ENCODE results near the gene PLA2G4D. TPM values are rescaled to one million over a fixed set of nuclear protein-coding genes. Genes with fewer than 3 reads are reported as not detected.
"Not testable (repeated sequence)": the region's sequence is repeated elsewhere in the genome, so short reads cannot be mapped to it uniquely, and the experiment has no call there.

The PLA2G4D gene
- total RNA-seq, 1 donor from 2014 or later: 1.5 TPM

- no peak for ATAC-seq
Observed at GRCh38 chr15:42128476-42128875, 34.1 kb upstream of the PLA2G4D start.

DNA sequence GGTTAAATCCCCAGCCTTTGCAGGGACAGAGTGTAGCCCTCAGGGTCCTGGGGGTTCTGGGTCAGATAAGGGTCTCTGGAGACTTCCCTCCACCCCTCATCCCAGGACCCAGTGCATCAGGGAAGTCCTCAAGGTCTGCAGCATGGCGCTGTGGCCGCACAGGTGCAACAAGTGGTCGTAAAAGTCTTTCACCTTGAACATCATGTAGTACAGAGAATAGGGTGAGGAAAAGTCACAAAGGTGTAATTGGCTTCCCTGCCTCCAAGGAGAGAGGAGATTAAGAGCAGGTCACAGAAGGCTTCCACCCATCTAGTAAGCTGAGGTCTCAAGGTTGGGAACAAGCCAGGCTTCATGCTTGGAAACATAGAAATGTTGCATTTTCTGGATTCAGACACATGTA lies 29.2 kb upstream of the PLA2G4D start:
- no peak for ATAC-seq

- peak; percentile 55 for ATAC-seq
Observed at GRCh38 chr15:42121682-42122081, 27.3 kb upstream of the PLA2G4D start.

GRCh38 chr15:42121021-42121420 lies 26.7 kb upstream of the PLA2G4D start:
- no peak for ATAC-seq

DNA sequence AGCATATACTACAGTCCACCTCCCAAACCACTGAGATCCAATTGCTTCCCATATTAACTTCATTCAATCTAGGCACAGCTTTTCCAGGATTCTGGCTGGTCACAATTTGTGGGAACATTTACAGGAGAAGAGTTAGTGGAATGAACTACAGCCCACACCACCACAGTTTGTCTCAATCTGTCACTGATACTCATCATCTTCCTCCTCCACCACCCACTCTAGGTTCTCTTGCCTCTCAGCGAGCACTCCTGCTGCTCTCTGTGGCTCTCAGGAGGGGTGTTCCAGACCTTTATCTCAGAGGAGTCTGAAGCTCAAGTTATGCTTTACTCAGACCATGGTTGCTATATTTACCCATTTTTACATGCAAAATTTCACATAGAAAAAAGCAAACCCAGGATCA lies 25.9 kb upstream of the PLA2G4D start:
- no peak for ATAC-seq

GRCh38 chr15:42119446-42119760 lies 25.0 kb upstream of the PLA2G4D start:
- peak; percentile 3 for ATAC-seq

DNA sequence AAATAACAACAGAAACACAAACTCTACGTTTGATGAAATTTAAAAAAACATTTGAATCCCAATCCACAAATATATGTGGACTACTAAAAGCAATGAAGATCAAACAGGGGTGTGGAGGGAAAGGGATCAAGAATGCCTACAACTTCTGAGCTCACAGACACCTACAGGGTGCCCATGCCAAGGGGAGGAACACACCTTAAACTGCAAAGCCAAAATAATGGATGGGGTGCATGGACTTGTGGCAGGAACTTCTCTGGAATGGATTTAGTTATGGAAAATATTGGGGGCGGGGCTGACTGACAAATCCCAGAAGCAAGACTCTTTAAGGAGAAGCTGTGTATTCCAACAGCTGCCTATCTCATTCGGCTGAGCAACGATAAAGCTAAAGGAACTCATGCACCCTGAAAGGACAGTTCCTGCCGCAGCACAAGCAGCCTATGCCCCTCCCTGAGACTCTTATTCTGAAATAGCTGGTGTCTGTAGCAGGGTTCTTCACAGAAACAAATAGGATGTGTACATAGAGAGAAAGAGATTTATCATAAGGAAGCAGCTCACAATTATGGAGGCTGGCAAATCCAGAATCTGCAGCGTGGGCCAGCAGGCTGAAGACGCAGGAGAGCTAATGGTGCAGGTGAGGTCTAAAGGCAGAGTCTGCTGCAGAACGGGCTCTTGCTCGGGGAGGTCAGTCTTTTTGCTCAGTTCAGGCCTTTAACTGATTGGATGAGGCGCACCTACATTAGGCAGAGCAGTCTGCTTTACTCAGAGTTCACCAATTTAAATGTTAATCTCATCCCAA lies 24.5 kb upstream of the PLA2G4D start:
- ATAC-seq: peak; percentile 79

DNA sequence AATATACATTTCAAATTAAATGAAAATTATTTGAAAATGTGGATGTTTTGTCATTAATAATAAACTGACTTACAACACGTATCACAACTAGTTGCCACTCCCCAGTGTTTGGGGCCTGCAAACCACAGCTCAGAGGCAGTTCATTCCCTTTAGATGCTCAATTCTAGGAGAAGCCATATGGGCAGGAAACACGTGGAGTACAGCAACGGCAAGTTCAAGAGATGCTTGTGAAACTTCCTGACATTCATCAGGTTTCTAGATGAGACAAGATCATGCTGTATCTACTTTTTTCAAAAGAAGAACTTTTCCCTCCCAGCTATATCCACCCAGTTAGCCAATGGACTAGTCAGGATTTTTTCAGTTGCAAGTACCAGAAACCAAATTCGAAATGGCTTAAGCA lies 17.6 kb upstream of the PLA2G4D start:
- ATAC-seq: no peak

GRCh38 chr15:42110367-42110766 lies 16.0 kb upstream of the PLA2G4D start:
- peak; percentile 72 for ATAC-seq

- ATAC-seq: no peak
Observed at GRCh38 chr15:42108806-42109205, 14.4 kb upstream of the PLA2G4D start.

DNA sequence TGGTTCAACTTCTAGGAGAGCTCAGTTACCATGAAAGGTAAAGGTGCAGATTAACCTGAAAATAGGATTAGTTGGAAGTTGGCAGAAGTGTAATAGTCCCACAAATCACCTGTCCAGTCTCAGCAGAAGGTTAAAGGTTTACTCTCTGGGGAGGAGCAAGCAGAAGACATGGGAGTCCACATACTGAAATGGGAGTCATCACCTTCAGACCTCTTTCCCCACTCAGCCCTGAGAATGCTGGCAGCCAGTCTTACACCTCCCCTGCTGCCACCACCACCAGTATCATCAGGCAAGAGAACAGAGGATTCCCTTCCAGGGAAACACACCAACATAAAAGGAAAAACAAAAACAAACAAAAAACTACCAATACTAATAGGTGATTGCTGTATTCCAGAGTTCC lies 13.8 kb upstream of the PLA2G4D start:
- ATAC-seq: no peak

GRCh38 chr15:42107473-42107872 lies 13.1 kb upstream of the PLA2G4D start:
- peak; percentile 78 for ATAC-seq

DNA sequence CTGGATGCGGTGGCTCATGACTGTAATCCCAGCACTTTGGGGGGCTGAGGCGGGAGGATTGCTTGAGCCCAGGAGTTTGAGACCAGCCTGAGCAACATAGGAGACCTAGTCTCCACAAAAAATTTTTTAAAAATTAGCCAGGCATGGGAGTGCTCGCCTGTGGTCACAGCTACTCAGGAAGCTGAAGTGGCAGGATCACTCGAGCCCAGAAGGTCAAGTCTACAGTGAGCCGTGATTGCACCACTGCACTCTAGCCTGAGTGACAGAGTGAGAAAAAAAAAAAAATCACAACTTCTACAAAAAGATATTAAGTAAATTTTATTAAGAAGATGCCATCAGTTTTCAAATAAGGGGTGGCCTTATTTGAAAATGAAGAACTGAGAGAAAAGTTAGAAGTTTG lies 11.9 kb upstream of the PLA2G4D start:
- no peak for ATAC-seq

DNA sequence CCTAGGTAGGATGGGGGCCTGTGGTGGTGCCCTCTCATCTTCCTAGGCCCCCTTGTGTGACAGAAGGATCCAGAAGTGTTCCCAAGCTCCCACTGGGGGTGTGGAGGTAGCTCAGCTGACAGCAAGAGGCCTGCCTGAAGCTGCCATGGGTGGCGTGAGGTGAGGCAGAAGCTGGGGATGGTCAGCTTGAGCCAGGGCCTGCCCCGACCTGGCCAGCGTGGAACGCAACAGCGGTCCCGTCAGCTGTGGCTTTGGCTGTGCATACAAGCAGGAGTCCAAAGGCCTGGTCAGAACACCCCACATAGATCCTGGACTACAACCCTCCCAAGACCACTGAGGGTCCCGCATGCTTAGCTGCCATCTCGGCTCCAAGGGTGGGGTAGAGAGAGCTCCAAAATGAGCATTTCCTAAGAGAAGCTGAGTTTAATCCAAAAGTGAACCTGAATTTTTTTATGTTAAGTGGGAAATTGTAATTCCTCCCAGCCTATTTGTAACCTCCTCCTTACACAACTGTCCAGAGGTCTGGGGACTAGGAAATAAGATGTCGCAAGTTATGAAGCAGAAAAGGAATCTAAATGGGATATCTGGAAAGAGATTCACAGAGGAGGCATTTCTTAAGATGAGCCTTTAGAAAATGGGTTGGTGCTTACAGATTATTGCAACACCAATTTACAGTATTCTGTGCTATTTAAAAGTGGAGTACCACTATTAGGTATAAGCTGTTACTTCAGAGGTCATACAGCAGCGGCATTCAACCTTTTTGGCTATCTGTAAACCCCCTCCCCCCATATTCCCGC lies 9.9 kb upstream of the PLA2G4D start:
- no peak for ATAC-seq

- no peak for ATAC-seq
Observed at GRCh38 chr15:42102646-42103235, 8.4 kb upstream of the PLA2G4D start.

- no peak for ATAC-seq
Observed at GRCh38 chr15:42101861-42102260, 7.5 kb upstream of the PLA2G4D start.

DNA sequence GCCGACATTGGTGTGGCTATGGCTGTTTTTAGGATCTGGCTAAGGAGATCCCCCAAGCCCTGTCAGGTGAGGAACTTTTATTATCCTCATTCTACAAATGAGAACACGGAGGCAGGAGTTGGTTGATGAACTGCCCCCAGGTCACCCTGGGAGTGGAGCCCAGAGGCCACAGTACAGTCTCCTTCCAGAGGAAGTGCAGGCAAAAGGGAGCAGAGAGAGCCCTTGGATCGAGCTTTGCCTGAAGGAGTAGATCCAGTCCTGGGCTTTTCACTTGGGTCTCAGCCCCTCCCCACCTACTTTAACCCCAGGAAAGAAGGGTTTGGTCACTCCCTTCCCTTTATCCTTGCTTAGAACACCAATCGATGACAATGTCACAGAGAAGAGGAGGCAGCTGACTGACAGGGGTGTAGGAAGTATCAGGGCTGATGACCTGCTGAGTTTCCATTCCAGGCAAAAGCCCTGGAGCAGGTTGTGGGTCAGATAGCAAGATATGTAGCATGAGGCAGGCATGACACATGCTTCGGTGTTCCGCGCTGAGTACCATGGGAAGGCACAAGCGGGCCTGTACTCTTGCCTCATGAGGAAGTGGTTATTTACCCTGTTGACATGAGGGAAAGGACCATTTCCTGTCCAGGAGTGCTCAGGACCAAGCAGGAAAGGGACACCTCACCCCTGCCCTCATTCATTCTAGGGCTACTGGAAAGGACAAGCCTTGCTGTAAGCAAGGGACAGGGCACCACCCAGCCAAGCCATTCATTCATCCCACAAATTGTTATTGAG lies 5.8 kb upstream of the PLA2G4D start:
- peak; percentile 91 for ATAC-seq

- ATAC-seq: no peak
Observed at GRCh38 chr15:42097018-42097417, 2.7 kb upstream of the PLA2G4D start.

GRCh38 chr15:42093966-42094365 lies 396 bp downstream of the PLA2G4D start:
- ATAC-seq: no peak

GRCh38 chr15:42092398-42093318 lies 1.7 kb downstream of the PLA2G4D start:
- ATAC-seq: peak; percentile 62

DNA sequence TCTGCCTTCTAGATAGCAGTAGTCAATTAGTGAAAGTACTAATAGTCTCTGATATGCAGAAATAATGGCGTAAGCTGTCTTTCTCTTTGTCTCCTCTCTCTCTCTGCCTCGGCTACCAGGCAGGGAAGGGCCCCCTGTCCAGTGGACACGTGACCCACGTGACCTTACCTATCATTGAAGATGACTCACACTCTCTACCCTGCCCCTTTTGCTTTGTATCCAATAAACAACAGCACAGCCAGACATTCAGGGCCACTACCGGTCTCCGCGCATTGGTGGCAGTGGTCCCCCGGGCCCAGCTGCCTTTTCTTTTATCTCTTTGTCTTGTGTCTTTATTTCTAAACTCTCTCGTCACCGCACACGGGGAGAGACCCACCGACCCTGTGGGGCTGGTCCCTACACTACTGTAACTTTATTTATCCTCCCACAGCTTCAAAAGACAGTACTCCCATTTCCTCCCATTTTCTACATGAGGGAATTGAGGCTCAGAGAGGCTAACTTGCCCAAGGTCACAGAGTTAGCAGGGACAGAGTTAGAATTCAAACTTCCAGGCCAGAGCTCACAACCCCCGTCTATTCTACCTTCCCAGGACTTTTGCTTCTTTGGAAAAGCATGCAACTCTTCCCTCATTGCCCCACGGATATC lies 2.5 kb downstream of the PLA2G4D start:
- ATAC-seq: not testable (repeated sequence)

Data from esophagus mucosa (tissue), 1 donor.